Peyer's patch (tissue), 4 donors: ENCODE results near the gene LRRC37A. TPM values are rescaled to one million over a fixed set of nuclear protein-coding genes. Genes with fewer than 3 reads are reported as not detected.
"Not testable (repeated sequence)": the region's sequence is repeated elsewhere in the genome, so short reads cannot be mapped to it uniquely, and the experiment has no call there.

Experiments
- DNase-seq, 3 donors: peaks; one replicate each; pipeline ENCODE4 v3.0.0-alpha.2; 2017 to 2019
- H3K27ac ChIP-seq, 4 donors: fragments of 200-600 bp; sonication (generic); one replicate each; pipeline ENCODE4 v1.5.1; 2016 to 2019
- H3K27me3 ChIP-seq, 2 donors: fragments of 200-600 bp; sonication (generic); one replicate each; pipeline ENCODE4 v1.5.1; 2019
- H3K36me3 ChIP-seq, 3 donors: fragments of 200-600 bp; sonication (generic); one replicate each; pipeline ENCODE4 v1.5.1; 2016 to 2019
- H3K4me1 ChIP-seq, 4 donors: fragments of 200-600 bp; sonication (generic); one replicate each; pipeline ENCODE4 v1.5.1; 2016 to 2019
- H3K4me3 ChIP-seq, 4 donors: fragments of 200-600 bp; sonication (generic); 1 replicate in 3 of 4; 2 replicates in 1 of 4; pipeline ENCODE4 v1.5.1; 2016 to 2019; ENCODE audit warnings: mild to moderate bottlenecking in 1 of 4
- H3K9me3 ChIP-seq, 4 donors: fragments of 200-600 bp; sonication (generic); one replicate each; pipeline ENCODE4 v1.5.1; 2016 to 2019; ENCODE audit warnings: mild to moderate bottlenecking in 1 of 4
- CTCF ChIP-seq, 6 experiments: fragments of 450-650 bp in 4 of 6; fragments of 200-600 bp in 2 of 6; sonication (generic) in 1 of 6; IDR thresholded peaks; one replicate each; pipeline ENCODE4 v1.5.1; 2017 to 2019; ENCODE audit warnings: antibody characterized with exemption in 6 of 6, mild to moderate bottlenecking in 3 of 6, moderate library complexity in 1 of 6
- POLR2A ChIP-seq, 2 donors: fragments of 450-650 bp; IDR thresholded peaks; one replicate each; pipeline ENCODE4 v1.5.1; 2017; ENCODE audit warnings: antibody characterized with exemption in 2 of 2, mild to moderate bottlenecking in 2 of 2, moderate library complexity in 2 of 2
- total RNA-seq, 4 donors: library from RNA; depleted of rRNA; stranded (reverse); fragments of >200 nt; gene quantifications; one replicate each; pipeline ENCODE4 v1.1.0, GENCODE V29; 2016

The LRRC37A gene
- total RNA-seq, 4 donors from 2014 or later = 1.8 to 23.9 (median 3.2) TPM

- no peak overlapping the region for H3K4me3 ChIP-seq
- no peak for DNase-seq
- H3K36me3 ChIP-seq = no peaks in the 10 kb centered on the region
- no peaks in the 10 kb centered on the region for H3K9me3 ChIP-seq
- H3K27me3 ChIP-seq = no peaks in the 10 kb centered on the region
- TF ChIP-seq POLR2A (IDR thresholded peaks at IDR 0.05) (no peak), CTCF (IDR thresholded peaks at IDR 0.05) (no peak)
- no peak overlapping the region for H3K27ac ChIP-seq
- H3K4me1 ChIP-seq = no peaks in the 10 kb centered on the region
Measured at GRCh38 chr17:46274238-46274637, 20.7 kb upstream of the LRRC37A start.

- not testable (repeated sequence) for H3K9me3 ChIP-seq, H3K27me3 ChIP-seq, H3K36me3 ChIP-seq, H3K27ac ChIP-seq, DNase-seq, H3K4me3 ChIP-seq, H3K4me1 ChIP-seq
Measured at GRCh38 chr17:46276728-46277479, 18.0 kb upstream of the LRRC37A start.

- H3K4me1 ChIP-seq, H3K27me3 ChIP-seq, H3K9me3 ChIP-seq, DNase-seq, H3K4me3 ChIP-seq, H3K27ac ChIP-seq, H3K36me3 ChIP-seq: not testable (repeated sequence)
Measured at GRCh38 chr17:46281336-46281735, 13.6 kb upstream of the LRRC37A start.

GRCh38 chr17:46282635-46283034 lies 12.3 kb upstream of the LRRC37A start:
- H3K4me1 ChIP-seq, H3K36me3 ChIP-seq, H3K4me3 ChIP-seq, H3K9me3 ChIP-seq, DNase-seq, H3K27me3 ChIP-seq, H3K27ac ChIP-seq: not testable (repeated sequence)

GRCh38 chr17:46284467-46284866 lies 10.5 kb upstream of the LRRC37A start:
- not testable (repeated sequence) for H3K27me3 ChIP-seq, H3K4me1 ChIP-seq, DNase-seq, H3K4me3 ChIP-seq, H3K36me3 ChIP-seq, H3K27ac ChIP-seq, H3K9me3 ChIP-seq

GRCh38 chr17:46285500-46285899 lies 9.4 kb upstream of the LRRC37A start:
- H3K36me3 ChIP-seq, DNase-seq, H3K27ac ChIP-seq: not testable (repeated sequence)

GRCh38 chr17:46286764-46287221 lies 8.1 kb upstream of the LRRC37A start:
- H3K4me1 ChIP-seq, H3K9me3 ChIP-seq, H3K27me3 ChIP-seq, H3K4me3 ChIP-seq, H3K27ac ChIP-seq, H3K36me3 ChIP-seq: not testable (repeated sequence)
- TF ChIP-seq CTCF (IDR thresholded peaks at IDR 0.05) = peak; percentile 70 to 94 (median 87)
- DNase-seq = peak in 2 of 3 donors; percentile 48 to 68

More at GRCh38 chr17:46285500-46285899, 9.4 kb upstream of the LRRC37A start:
- not testable (repeated sequence) for H3K4me3 ChIP-seq, H3K9me3 ChIP-seq, H3K27me3 ChIP-seq, H3K4me1 ChIP-seq

GRCh38 chr17:46287587-46287986 lies 7.3 kb upstream of the LRRC37A start:
- not testable (repeated sequence) for DNase-seq, H3K27me3 ChIP-seq, H3K4me1 ChIP-seq, H3K9me3 ChIP-seq, H3K27ac ChIP-seq, H3K4me3 ChIP-seq, H3K36me3 ChIP-seq

- DNase-seq, H3K36me3 ChIP-seq, H3K4me3 ChIP-seq, H3K4me1 ChIP-seq, H3K9me3 ChIP-seq, H3K27me3 ChIP-seq: not testable (repeated sequence)
- H3K27ac ChIP-seq = peak overlapping the region in 2 of 4 donors; percentile 46 to 71
Measured at GRCh38 chr17:46290906-46291546, 3.9 kb upstream of the LRRC37A start.

GRCh38 chr17:46291618-46292017 lies 3.3 kb upstream of the LRRC37A start:
- not testable (repeated sequence) for H3K4me3 ChIP-seq, H3K27me3 ChIP-seq, H3K9me3 ChIP-seq, DNase-seq, H3K4me1 ChIP-seq, H3K36me3 ChIP-seq
- peak overlapping the region in 2 of 4 donors; percentile 46 to 71 for H3K27ac ChIP-seq

GRCh38 chr17:46341220-46341619 lies 46.3 kb downstream of the LRRC37A start:
- not testable (repeated sequence) for DNase-seq, H3K9me3 ChIP-seq, H3K4me3 ChIP-seq, H3K27ac ChIP-seq, H3K36me3 ChIP-seq, H3K4me1 ChIP-seq, H3K27me3 ChIP-seq

- not testable (repeated sequence) for H3K4me1 ChIP-seq, H3K27ac ChIP-seq, H3K9me3 ChIP-seq, H3K36me3 ChIP-seq, H3K27me3 ChIP-seq, DNase-seq, H3K4me3 ChIP-seq
Measured at GRCh38 chr17:46342131-46342530, 47.2 kb downstream of the LRRC37A start.

- not testable (repeated sequence) for DNase-seq, H3K4me3 ChIP-seq, H3K27me3 ChIP-seq
Measured at GRCh38 chr17:46348345-46348744, 53.4 kb downstream of the LRRC37A start.

More at GRCh38 chr17:46348345-46348744, 53.4 kb downstream of the LRRC37A start:
- H3K36me3 ChIP-seq, H3K4me1 ChIP-seq, H3K27ac ChIP-seq, H3K9me3 ChIP-seq: not testable (repeated sequence)
